SK-N-DZ (cell line): ENCODE results near the gene WNK2.
A peak's percentile ranks its signal among the peaks of the same experiment; 100 is the strongest.

ENCODE experiments used
- DNase-seq: peaks from one replicate; pipeline ENCODE4 v3.0.0-alpha.2; 2015; ENCODE audit warnings: low spot score

The WNK2 gene

GRCh38 chr9:93198838-93199625 lies 15.1 kb downstream of the WNK2 start:
- DNase-seq = no peak

GRCh38 chr9:93200449-93200742 lies 16.5 kb downstream of the WNK2 start:
- no peak for DNase-seq

DNA sequence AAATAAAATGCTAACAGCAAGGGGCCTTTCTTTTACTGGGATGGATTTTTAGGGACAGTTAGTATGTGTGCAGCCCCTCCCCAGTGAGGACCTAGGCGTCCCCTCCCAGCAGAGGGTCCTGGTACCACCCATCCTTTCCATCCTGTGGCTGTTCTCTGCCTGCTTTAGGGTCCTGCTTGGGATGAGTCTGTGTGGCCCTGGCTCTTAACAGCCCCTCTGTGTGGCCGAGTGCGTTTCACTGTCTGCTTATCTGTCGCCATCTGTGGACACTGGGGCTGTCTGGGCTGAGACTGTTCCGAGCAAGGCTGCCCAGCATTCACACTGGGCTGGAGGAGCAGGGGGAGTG lies 17.0 kb downstream of the WNK2 start:
- DNase-seq = peak; percentile 61

- no peak for DNase-seq
These were observed 19.2 kb downstream of the WNK2 start for GRCh38 chr9:93203026-93203717.

DNA sequence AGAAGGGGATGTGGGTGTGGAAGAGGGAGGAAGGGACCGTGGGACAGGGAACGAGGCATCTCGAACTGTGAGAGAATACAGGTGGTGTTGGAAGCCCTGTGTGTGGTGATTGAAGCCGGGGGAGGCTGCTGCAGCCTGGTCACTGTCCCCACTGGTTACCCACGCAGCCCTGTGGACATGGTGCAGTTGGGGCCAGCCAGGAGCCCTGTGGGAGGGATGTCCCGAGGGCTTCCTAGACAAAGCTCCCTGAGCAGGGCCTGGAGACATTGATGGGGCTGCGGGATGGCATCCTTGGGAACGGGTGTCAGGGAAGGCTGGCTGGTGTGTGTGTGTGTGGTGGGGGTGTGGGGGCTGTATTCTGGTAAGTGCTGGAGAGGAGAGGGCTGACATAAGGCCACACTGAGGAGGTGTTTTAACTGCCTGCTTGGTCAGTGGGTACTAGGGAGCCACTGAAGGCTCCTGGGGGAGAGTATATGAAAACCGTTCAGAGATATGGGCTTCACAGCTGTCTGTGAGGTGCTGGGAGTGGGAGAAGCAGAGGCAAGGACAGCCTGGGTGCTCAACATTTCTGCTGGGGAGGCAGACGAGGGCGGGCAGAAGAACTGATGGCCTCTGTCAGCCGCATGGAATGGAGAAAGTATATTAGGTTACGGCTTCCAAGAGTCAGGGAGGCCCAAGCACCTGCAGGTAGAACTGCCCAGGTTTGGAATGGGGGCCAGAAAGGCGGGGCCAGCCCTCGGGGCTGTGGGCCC lies 20.0 kb downstream of the WNK2 start:
- no peak for DNase-seq

DNA sequence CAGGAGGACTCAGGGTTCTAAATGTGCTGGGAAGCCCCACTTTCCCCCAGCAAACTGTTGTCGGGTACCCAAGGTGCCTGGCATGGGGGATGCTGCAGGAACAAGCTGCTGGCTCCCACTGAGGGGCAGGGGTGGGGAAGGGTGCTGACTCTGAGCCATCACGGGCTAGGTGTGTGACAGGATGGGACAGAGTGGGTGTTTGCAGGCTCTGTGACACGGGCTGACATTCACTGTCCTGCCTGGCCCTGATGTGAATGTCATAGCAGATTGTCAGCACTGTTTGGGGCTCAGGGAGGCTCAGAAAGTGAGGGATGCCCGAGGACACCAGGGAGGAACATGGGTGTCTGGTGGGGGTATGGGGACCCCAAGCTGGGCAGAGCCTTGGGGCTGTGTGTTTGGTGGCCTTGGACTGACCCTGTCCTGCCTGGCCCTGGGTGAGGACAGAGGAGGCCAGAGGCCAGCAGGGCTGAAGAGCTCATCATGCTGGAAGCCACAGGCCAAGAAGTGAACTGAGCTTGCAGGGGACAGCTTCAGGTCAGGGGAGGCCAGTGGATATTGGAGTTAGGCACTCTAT lies 20.6 kb downstream of the WNK2 start:
- no peak for DNase-seq

GRCh38 chr9:93205045-93205768 lies 21.3 kb downstream of the WNK2 start:
- no peak for DNase-seq

DNA sequence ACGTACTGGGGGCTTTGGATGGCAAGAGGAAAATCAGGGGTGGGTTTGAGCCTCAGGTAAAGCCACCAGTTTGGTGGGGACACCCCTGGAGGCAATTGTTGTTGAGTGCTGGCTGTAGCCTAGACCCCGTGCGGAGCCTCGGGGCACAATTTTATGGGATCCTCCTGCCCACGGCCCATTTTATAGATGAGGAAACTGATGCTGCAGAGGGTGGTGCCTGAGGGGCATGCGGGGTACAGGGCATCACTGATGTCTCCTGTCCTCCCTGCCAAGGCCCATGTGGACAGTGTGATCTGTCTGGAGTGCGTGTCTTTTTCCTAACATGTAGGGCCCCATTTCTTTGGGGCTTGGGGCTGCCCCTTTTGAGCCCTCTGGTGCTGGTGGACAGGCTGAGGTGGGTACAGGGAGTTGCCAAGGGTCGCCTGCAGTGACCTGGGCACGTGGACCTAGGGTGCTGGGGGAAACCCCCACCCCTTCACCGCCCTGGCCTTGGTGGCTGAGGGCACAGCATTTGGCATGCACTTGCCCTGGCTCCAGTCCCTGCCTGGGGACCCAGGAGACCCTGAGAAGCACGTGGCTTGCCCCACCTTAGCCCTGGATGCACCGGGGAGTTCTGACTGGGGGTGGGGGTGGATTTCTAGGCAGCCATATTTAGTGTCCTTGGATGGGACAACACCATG lies 22.1 kb downstream of the WNK2 start:
- no peak for DNase-seq

DNA sequence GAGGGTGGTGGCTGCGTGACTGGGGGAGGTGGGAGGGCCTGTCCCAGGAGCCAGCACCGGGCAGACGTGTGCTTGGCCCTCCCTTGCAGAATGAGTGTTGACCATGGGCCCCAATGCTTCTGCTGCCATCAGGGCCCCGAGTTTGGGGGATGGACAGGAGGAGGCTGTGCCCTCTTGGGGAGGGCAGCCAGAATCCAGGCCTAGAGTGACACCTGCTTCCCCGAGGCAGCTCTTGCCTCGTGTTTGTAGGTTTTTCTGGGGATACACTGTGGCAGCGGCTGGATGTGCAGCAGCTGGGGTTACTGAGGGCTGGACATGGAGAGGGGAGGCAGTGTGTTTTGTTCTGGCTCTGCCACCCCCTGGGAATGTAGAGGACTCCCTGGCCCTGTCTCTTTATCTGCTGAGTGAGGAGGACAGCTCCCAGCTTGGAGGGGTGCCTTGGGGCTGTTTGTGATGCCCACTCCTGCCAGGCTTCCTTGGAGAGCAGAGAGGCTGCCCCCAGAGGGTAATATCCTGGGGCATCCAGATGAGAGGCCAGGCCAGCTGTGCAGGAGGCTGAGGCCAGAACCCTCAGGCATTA lies 22.7 kb downstream of the WNK2 start:
- DNase-seq = no peak

- peak; percentile 44 for DNase-seq
These were observed 23.4 kb downstream of the WNK2 start for GRCh38 chr9:93207326-93207814.

- DNase-seq = no peak
These were observed 24.2 kb downstream of the WNK2 start for GRCh38 chr9:93207860-93208734.

- no peak for DNase-seq
These were observed 25.2 kb downstream of the WNK2 start for GRCh38 chr9:93209097-93209496.

- no peak for DNase-seq
These were observed 25.8 kb downstream of the WNK2 start for GRCh38 chr9:93209576-93210323.

- no peak for DNase-seq
These were observed 26.5 kb downstream of the WNK2 start for GRCh38 chr9:93210324-93210973.

GRCh38 chr9:93210974-93211653 lies 27.2 kb downstream of the WNK2 start:
- DNase-seq = no peak

DNA sequence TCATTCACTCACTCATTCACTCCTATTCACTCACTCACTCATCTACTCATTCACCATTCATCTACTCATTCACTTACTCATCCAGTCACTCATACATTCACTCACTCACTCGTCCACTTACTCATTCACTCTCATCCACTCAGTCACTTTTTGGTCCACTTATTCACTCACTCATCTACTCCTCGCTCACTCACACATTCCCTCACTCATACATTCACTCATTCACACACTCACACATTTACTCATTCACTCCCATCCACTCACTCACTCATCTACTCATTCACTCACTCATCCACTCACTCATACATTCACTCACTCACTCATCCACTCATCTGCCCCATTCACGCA lies 27.7 kb downstream of the WNK2 start:
- no peak for DNase-seq

- no peak for DNase-seq
These were observed 28.5 kb downstream of the WNK2 start for GRCh38 chr9:93212409-93212808.

DNA sequence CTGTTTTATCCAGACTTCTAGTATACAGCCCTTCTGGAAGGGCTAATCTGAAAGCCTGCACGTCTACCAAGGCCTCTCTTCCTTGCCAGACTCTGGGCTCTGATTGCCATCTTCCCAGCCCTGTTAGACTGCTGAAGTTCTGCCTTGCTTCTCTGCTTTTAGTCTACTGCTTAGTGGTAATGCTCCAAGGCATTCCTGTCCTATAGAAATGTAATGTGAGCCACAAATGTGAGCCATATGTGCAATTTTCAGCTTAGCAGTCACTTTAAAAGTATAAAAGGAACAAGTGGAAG lies 32.1 kb downstream of the WNK2 start:
- no peak for DNase-seq
